ENCODE data around the gene HVCN1.
"Not testable (repeated sequence)": the region's sequence is repeated elsewhere in the genome, so short reads cannot be mapped to it uniquely, and the experiment has no call there.

- not testable (repeated sequence) for TF ChIP-seq POLR2A (IDR thresholded peaks at IDR 0.05)
- TF ChIP-seq, protein P1, sequence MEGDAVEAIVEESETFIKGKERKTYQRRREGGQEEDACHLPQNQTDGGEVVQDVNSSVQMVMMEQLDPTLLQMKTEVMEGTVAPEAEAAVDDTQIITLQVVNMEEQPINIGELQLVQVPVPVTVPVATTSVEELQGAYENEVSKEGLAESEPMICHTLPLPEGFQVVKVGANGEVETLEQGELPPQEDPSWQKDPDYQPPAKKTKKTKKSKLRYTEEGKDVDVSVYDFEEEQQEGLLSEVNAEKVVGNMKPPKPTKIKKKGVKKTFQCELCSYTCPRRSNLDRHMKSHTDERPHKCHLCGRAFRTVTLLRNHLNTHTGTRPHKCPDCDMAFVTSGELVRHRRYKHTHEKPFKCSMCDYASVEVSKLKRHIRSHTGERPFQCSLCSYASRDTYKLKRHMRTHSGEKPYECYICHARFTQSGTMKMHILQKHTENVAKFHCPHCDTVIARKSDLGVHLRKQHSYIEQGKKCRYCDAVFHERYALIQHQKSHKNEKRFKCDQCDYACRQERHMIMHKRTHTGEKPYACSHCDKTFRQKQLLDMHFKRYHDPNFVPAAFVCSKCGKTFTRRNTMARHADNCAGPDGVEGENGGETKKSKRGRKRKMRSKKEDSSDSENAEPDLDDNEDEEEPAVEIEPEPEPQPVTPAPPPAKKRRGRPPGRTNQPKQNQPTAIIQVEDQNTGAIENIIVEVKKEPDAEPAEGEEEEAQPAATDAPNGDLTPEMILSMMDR (IDR thresholded peaks at IDR 0.05), result not testable (repeated sequence)
Observed at GRCh38 chr12:110654238-110654637, 34.7 kb downstream of the HVCN1 start.
